Non-pigmented ciliary epithelial cell (primary cell): ENCODE results near the gene SPATA31A1.
"Not testable (repeated sequence)": the region's sequence is repeated elsewhere in the genome, so short reads cannot be mapped to it uniquely, and the experiment has no call there.

Experiments used
- DNase-seq: peaks from one replicate; pipeline ENCODE4 v3.0.0-alpha.2; 2010; ENCODE audit warnings: low read depth

Gene SPATA31A1

GRCh38 chr9:39355369-39355768 is at the start of gene SPATA31A1:
SPATA31A1 (plus strand) TSS chr9:39355669; CDS start chr9:39355731, 62 bp downstream.
- not testable (repeated sequence) for DNase-seq

GRCh38 chr9:39407261-39408204 is 52.1 kb downstream of the SPATA31A1 start:
- DNase-seq: not testable (repeated sequence)

- not testable (repeated sequence) for DNase-seq
These were observed 55.9 kb downstream of the SPATA31A1 start for GRCh38 chr9:39411254-39411940.
